ENCODE results near the gene MRPL10. TPM values are rescaled to one million over a fixed set of nuclear protein-coding genes. Genes with fewer than 3 reads are reported as not detected.

Gene MRPL10
- total and polyA plus RNA-seq, 2 donors (not counting 1 experiment from before 2014, with no cell fraction given): 31.0 to 44.7 TPM

- no peak overlapping the region for H3K9ac ChIP-seq (ENCODE audit: insufficient read depth, low read length)
- peaks cover 34% of the 10 kb centered on the region for H3K27me3 ChIP-seq (ENCODE audit: control insufficient read depth, insufficient read depth, low read length)
Observed at GRCh38 chr17:47857551-47858455, 26.5 kb upstream of the MRPL10 start.

DNA sequence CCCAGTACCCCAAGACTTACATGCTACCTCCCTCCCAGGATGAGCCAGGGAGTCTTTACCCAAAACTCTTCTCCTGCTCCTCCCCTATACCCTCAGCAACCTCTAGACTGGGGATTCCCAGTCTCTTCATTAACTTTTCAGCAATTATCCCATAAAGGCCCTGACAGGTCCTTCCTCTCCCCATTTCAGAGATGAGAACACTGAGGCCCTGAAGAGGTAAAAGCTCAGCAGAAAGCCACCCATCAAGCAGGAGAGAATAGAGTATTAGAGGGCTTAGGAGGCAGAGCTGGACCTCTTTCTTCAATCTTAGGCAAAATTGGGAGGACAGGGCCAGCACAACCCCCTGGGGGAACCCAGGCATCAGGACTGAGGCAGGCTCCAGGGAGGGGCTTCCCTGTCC lies 25.5 kb upstream of the MRPL10 start:
- no peak overlapping the region for H3K4me2 ChIP-seq (ENCODE audit: extremely low read depth, insufficient read depth, low read length)
- H4K20me1 ChIP-seq (ENCODE audit: control insufficient read depth, extremely low read depth, insufficient read depth, low read length): no peaks in the 10 kb centered on the region
- H3K27me3 ChIP-seq (ENCODE audit: control insufficient read depth, insufficient read depth, low read length): peaks cover 43% of the 10 kb centered on the region
- no peaks in the 10 kb centered on the region for H3K36me3 ChIP-seq (ENCODE audit: control insufficient read depth, insufficient read depth, low read length)
- TF ChIP-seq, protein P1, sequence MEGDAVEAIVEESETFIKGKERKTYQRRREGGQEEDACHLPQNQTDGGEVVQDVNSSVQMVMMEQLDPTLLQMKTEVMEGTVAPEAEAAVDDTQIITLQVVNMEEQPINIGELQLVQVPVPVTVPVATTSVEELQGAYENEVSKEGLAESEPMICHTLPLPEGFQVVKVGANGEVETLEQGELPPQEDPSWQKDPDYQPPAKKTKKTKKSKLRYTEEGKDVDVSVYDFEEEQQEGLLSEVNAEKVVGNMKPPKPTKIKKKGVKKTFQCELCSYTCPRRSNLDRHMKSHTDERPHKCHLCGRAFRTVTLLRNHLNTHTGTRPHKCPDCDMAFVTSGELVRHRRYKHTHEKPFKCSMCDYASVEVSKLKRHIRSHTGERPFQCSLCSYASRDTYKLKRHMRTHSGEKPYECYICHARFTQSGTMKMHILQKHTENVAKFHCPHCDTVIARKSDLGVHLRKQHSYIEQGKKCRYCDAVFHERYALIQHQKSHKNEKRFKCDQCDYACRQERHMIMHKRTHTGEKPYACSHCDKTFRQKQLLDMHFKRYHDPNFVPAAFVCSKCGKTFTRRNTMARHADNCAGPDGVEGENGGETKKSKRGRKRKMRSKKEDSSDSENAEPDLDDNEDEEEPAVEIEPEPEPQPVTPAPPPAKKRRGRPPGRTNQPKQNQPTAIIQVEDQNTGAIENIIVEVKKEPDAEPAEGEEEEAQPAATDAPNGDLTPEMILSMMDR (conservative IDR thresholded peaks at IDR 0.05 in 1 of 2, IDR thresholded peaks at IDR 0.05 in 1 of 2; ENCODE audit: low read depth in 1 of 2, low read length in 2 of 2): no peak
- TF ChIP-seq EZH2 (IDR thresholded peaks at IDR 0.05; ENCODE audit: low read length, missing control alignments): no peak
- no peak overlapping the region for H3K9ac ChIP-seq (ENCODE audit: insufficient read depth, low read length)
- H3K4me1 ChIP-seq (ENCODE audit: control insufficient read depth, extremely low read depth, insufficient read depth, low read length): no peaks in the 10 kb centered on the region
- no peaks in the 10 kb centered on the region for H3K79me2 ChIP-seq (ENCODE audit: control insufficient read depth, insufficient read depth, low read length)
- DNase-seq (ENCODE audit: low read depth in 2 of 2): no peak
- H3K27ac ChIP-seq (ENCODE audit: insufficient read depth, low read length): no peak overlapping the region
- H3K4me3 ChIP-seq (replicated peaks in 1 of 4; ENCODE audit: control extremely low read depth in 1 of 4, insufficient read depth in 1 of 4, low read depth in 3 of 4, low read length in 4 of 4): no peak overlapping the region
- no peaks in the 10 kb centered on the region for H3K9me3 ChIP-seq (ENCODE audit: control insufficient read depth, insufficient read depth, low read depth, low read length)
- H2AFZ ChIP-seq (ENCODE audit: low read length): no peak overlapping the region

More at GRCh38 chr17:47857551-47858455, 26.5 kb upstream of the MRPL10 start:
- no peak for DNase-seq (ENCODE audit: low read depth in 2 of 2)
- no peak overlapping the region for H2AFZ ChIP-seq (ENCODE audit: low read length)
- H3K27ac ChIP-seq (ENCODE audit: insufficient read depth, low read length): no peak overlapping the region
- no peak overlapping the region for H3K4me2 ChIP-seq (ENCODE audit: extremely low read depth, insufficient read depth, low read length)
- no peaks in the 10 kb centered on the region for H3K79me2 ChIP-seq (ENCODE audit: control insufficient read depth, insufficient read depth, low read length)
- H4K20me1 ChIP-seq (ENCODE audit: control insufficient read depth, extremely low read depth, insufficient read depth, low read length): no peaks in the 10 kb centered on the region
- no peak overlapping the region for H3K4me3 ChIP-seq (replicated peaks in 1 of 4; ENCODE audit: control extremely low read depth in 1 of 4, insufficient read depth in 1 of 4, low read depth in 3 of 4, low read length in 4 of 4)
- peaks cover 4% of the 10 kb centered on the region for H3K4me1 ChIP-seq (ENCODE audit: control insufficient read depth, extremely low read depth, insufficient read depth, low read length)
- no peaks in the 10 kb centered on the region for H3K9me3 ChIP-seq (ENCODE audit: control insufficient read depth, insufficient read depth, low read depth, low read length)
- H3K36me3 ChIP-seq (ENCODE audit: control insufficient read depth, insufficient read depth, low read length): no peaks in the 10 kb centered on the region
- TF ChIP-seq, protein P1 (conservative IDR thresholded peaks at IDR 0.05 in 1 of 2, IDR thresholded peaks at IDR 0.05 in 1 of 2; ENCODE audit: low read depth in 1 of 2, low read length in 2 of 2): no peak
- no peak for TF ChIP-seq EZH2 (IDR thresholded peaks at IDR 0.05; ENCODE audit: low read length, missing control alignments)

GRCh38 chr17:47855737-47856136 lies 24.4 kb upstream of the MRPL10 start:
- Histone ChIP-seq H3K9ac (ENCODE audit: insufficient read depth, low read length) (no peak overlapping the region), H3K4me1 (ENCODE audit: control insufficient read depth, extremely low read depth, insufficient read depth, low read length) (peaks cover 2% of the 10 kb centered on the region), H2AFZ (ENCODE audit: low read length) (no peak overlapping the region), H3K4me2 (ENCODE audit: extremely low read depth, insufficient read depth, low read length) (no peak overlapping the region), H3K27me3 (ENCODE audit: control insufficient read depth, insufficient read depth, low read length) (peaks cover 46% of the 10 kb centered on the region), H3K79me2 (ENCODE audit: control insufficient read depth, insufficient read depth, low read length) (no peaks in the 10 kb centered on the region), H3K36me3 (ENCODE audit: control insufficient read depth, insufficient read depth, low read length) (no peaks in the 10 kb centered on the region), H3K4me3 (replicated peaks in 1 of 4; ENCODE audit: control extremely low read depth in 1 of 4, insufficient read depth in 1 of 4, low read depth in 3 of 4, low read length in 4 of 4) (no peak overlapping the region), H3K9me3 (ENCODE audit: control insufficient read depth, insufficient read depth, low read depth, low read length) (no peaks in the 10 kb centered on the region), H4K20me1 (ENCODE audit: control insufficient read depth, extremely low read depth, insufficient read depth, low read length) (no peaks in the 10 kb centered on the region), H3K27ac (ENCODE audit: insufficient read depth, low read length) (no peak overlapping the region)
- DNase-seq (ENCODE audit: low read depth in 2 of 2): no peak
- TF ChIP-seq EZH2 (IDR thresholded peaks at IDR 0.05; ENCODE audit: low read length, missing control alignments): no peak
- TF ChIP-seq, protein P1 (conservative IDR thresholded peaks at IDR 0.05 in 1 of 2, IDR thresholded peaks at IDR 0.05 in 1 of 2; ENCODE audit: low read depth in 1 of 2, low read length in 2 of 2): no peak

All from fibroblast of lung (primary cell).